HFFc6 (cell line): ENCODE measurements around the gene TPK1. TPM values are rescaled to one million over a fixed set of nuclear protein-coding genes. Genes with fewer than 3 reads are reported as not detected.

Experiments used
- DNase-seq: peaks from one replicate; pipeline ENCODE4 v3.0.0-alpha.2; 2018
- H3K27ac Mint-ChIP-seq: 2 replicates; pipeline ENCODE4 v1.8.0; 2020; ENCODE audit warnings: mild to moderate bottlenecking, mixed read lengths
- H3K27me3 Mint-ChIP-seq: 2 replicates; pipeline ENCODE4 v1.8.0; 2021; ENCODE audit warnings: mild to moderate bottlenecking, moderate library complexity, mixed read lengths; ENCODE audit not compliant: insufficient read depth
- H3K36me3 Mint-ChIP-seq: 2 replicates; pipeline ENCODE4 v1.8.0; 2021; ENCODE audit warnings: low read depth, mixed read lengths
- H3K4me1 Mint-ChIP-seq: 2 replicates; pipeline ENCODE4 v1.8.0; 2020; ENCODE audit warnings: low read depth, mixed read lengths
- H3K4me3 Mint-ChIP-seq: 2 replicates; pipeline ENCODE4 v1.8.0; 2020; ENCODE audit warnings: mild to moderate bottlenecking, moderate library complexity, mixed read lengths
- H3K9me3 Mint-ChIP-seq: 2 replicates; pipeline ENCODE4 v1.8.0; 2020; ENCODE audit warnings: mild to moderate bottlenecking, mixed read lengths
- CTCF ChIP-seq: fragments of 200-600 bp; sonication (generic); IDR thresholded peaks from 2 replicates; pipeline ENCODE4 v1.5.0; 2021; ENCODE audit warnings: antibody characterized with exemption, mild to moderate bottlenecking
- total RNA-seq, 6 experiments: library from RNA; stranded (reverse); fragmentation: NEBNext Ultra II Directional; extraction: Animal tissue kit (Norgen Biotek cat#: 25700); gene quantifications; 2 replicates in 1 of 6; 3 replicates in 5 of 6; pipeline ENCODE4 v1.2.3, GENCODE V29; 2021

TPK1 gene
- total RNA-seq, 6 experiments from 2014 or later, result 0.11 to 0.82 (median 0.55) TPM; not detected in 2

- H3K9me3 Mint-ChIP-seq, result peaks cover 23% of the 10 kb centered on the region
- no peaks in the 10 kb centered on the region; the same call in 1 of the 2 replicates for H3K36me3 Mint-ChIP-seq
- no peak overlapping the region for H3K27ac Mint-ChIP-seq
- no peak for DNase-seq
- no peak overlapping the region for H3K4me3 Mint-ChIP-seq
- peaks cover 1% of the 10 kb centered on the region; the same call in 1 of the 2 replicates for H3K27me3 Mint-ChIP-seq
- H3K4me1 Mint-ChIP-seq, result no peaks in the 10 kb centered on the region
- TF ChIP-seq CTCF, result no peak
Measured at GRCh38 chr7:144866189-144866588, 30.3 kb upstream of the TPK1 start.

GRCh38 chr7:144863320-144863647 lies 27.4 kb upstream of the TPK1 start:
- TF ChIP-seq CTCF, result no peak
- no peak overlapping the region for H3K27ac Mint-ChIP-seq

GRCh38 chr7:144862612-144863319 lies 26.9 kb upstream of the TPK1 start:
- no peak overlapping the region for H3K27ac Mint-ChIP-seq
- DNase-seq, result no peak
- no peak for TF ChIP-seq CTCF
- H3K36me3 Mint-ChIP-seq, result no peaks in the 10 kb centered on the region; the same call in 1 of the 2 replicates
- H3K4me1 Mint-ChIP-seq, result no peaks in the 10 kb centered on the region
- peaks cover 1% of the 10 kb centered on the region; the same call in 1 of the 2 replicates for H3K27me3 Mint-ChIP-seq
- peaks cover 28% of the 10 kb centered on the region for H3K9me3 Mint-ChIP-seq
- H3K4me3 Mint-ChIP-seq, result no peak overlapping the region

More at GRCh38 chr7:144863320-144863647, 27.4 kb upstream of the TPK1 start:
- Mint-ChIP-seq H3K4me1 (no peaks in the 10 kb centered on the region), H3K9me3 (peaks cover 28% of the 10 kb centered on the region), H3K36me3 (no peaks in the 10 kb centered on the region; the same call in 1 of the 2 replicates), H3K27me3 (peaks cover 1% of the 10 kb centered on the region; the same call in 1 of the 2 replicates), H3K4me3 (no peak overlapping the region)
- no peak for DNase-seq

- TF ChIP-seq CTCF, result no peak
- H3K4me3 Mint-ChIP-seq, result no peak overlapping the region
Measured at GRCh38 chr7:144859739-144860138, 23.9 kb upstream of the TPK1 start.

GRCh38 chr7:144857463-144857862 lies 21.6 kb upstream of the TPK1 start:
- Mint-ChIP-seq H3K36me3 (no peaks in the 10 kb centered on the region), H3K4me1 (no peaks in the 10 kb centered on the region), H3K9me3 (peaks cover 5% of the 10 kb centered on the region), H3K27me3 (peaks cover 5% of the 10 kb centered on the region), H3K27ac (no peak overlapping the region), H3K4me3 (no peak overlapping the region)
- TF ChIP-seq CTCF, result no peak
- DNase-seq, result no peak

More at GRCh38 chr7:144859739-144860138, 23.9 kb upstream of the TPK1 start:
- no peak for DNase-seq
- no peaks in the 10 kb centered on the region for H3K4me1 Mint-ChIP-seq
- peaks cover 16% of the 10 kb centered on the region for H3K9me3 Mint-ChIP-seq
- H3K27ac Mint-ChIP-seq, result no peak overlapping the region
- peaks cover 1% of the 10 kb centered on the region; the same call in 1 of the 2 replicates for H3K27me3 Mint-ChIP-seq
- H3K36me3 Mint-ChIP-seq, result no peaks in the 10 kb centered on the region
